Measurements from ENCODE around the gene IKZF4. TPM values are rescaled to one million over a fixed set of nuclear protein-coding genes. Genes with fewer than 3 reads are reported as not detected.

IKZF4 gene
- total and polyA plus RNA-seq, 2 experiments from 2014 or later = 4.6 to 9.0 TPM

GRCh38 chr12:56086608-56087007, 65.8 kb downstream of the IKZF4 start (continued):
- no peak for TF ChIP-seq ZNF462 (CRISPR knock-in tag; IDR thresholded peaks at IDR 0.05)

GRCh38 chr12:56087220-56087619, 66.4 kb downstream of the IKZF4 start:
- H3K4me3 Mint-ChIP-seq = no peak overlapping the region
- Histone ChIP-seq H3K4me1 (ENCODE audit: insufficient read depth) (peaks cover 8% of the 10 kb centered on the region), H3K4me3 (no peak overlapping the region), H3K27ac (ENCODE audit: low read depth) (no peak overlapping the region), H3K9me2 (ENCODE audit: insufficient read depth) (no peaks in the 10 kb centered on the region), H3K79me2 (replicated peaks; ENCODE audit: insufficient read depth) (peaks cover 16% of the 10 kb centered on the region), H3K4me2 (no peak overlapping the region), H3K36me3 (ENCODE audit: insufficient read depth) (peaks cover 36% of the 10 kb centered on the region), H3F3A (replicated peaks; ENCODE audit: low read depth) (peaks cover 19% of the 10 kb centered on the region; the same call in 1 of the 2 replicates), H4K20me1 (replicated peaks; ENCODE audit: insufficient read depth) (peaks cover 17% of the 10 kb centered on the region), H2AFZ (no peak overlapping the region), H3K27me3 (ENCODE audit: insufficient read depth) (no peaks in the 10 kb centered on the region)
- H3K27ac Mint-ChIP-seq = no peak overlapping the region
- H3K36me3 Mint-ChIP-seq (ENCODE audit: low read depth) = peaks cover 80% of the 10 kb centered on the region
- peaks cover 16% of the 10 kb centered on the region for H3K4me1 Mint-ChIP-seq
- DNase-seq (ENCODE audit: low spot score) = no peak
- H3K27me3 Mint-ChIP-seq (ENCODE audit: insufficient read depth, low read depth, poor library complexity) = peaks cover 5% of the 10 kb centered on the region
- ATAC-seq = peak; percentile 14; the same call in 1 of the 3 replicates
- no peaks in the 10 kb centered on the region for H3K9me3 Mint-ChIP-seq
- TF ChIP-seq ZNF331 (CRISPR knock-in tag; IDR thresholded peaks at IDR 0.05; ENCODE audit: low read depth) (no peak), JUNB (IDR thresholded peaks at IDR 0.05; ENCODE audit: unreplicated experiment) (no peak), CREB1 (CRISPR knock-in tag; IDR thresholded peaks at IDR 0.05; ENCODE audit: low read depth) (no peak), NANOG (IDR thresholded peaks at IDR 0.05; ENCODE audit: borderline replicate concordance) (no peak), EZH2 (IDR thresholded peaks at IDR 0.05; ENCODE audit: low read depth, unreplicated experiment) (no peak), CTCF (conservative IDR thresholded peaks at IDR 0.05; ENCODE audit: low read depth in 2 of 2) (no peak), POLR2AphosphoS5 (IDR thresholded peaks at IDR 0.05; ENCODE audit: low read depth) (no peak), REST (IDR thresholded peaks at IDR 0.05; ENCODE audit: unreplicated experiment) (no peak), ZNF114 (CRISPR knock-in tag; IDR thresholded peaks at IDR 0.05) (no peak), EZH2phosphoT487 (IDR thresholded peaks at IDR 0.05; ENCODE audit: unreplicated experiment) (no peak), ETS1 (IDR thresholded peaks at IDR 0.05) (no peak)
